CD4-positive, alpha-beta T cell treated with Interleukin-15 for 1 hour (primary cell): ENCODE results near the gene IGFLR1.
A peak's percentile ranks its signal among the peaks of the same experiment; 100 is the strongest.

Experiments used
- DNase-seq: peaks from one replicate; pipeline ENCODE4 v3.0.0-alpha.2; 2020

The IGFLR1 gene

DNA sequence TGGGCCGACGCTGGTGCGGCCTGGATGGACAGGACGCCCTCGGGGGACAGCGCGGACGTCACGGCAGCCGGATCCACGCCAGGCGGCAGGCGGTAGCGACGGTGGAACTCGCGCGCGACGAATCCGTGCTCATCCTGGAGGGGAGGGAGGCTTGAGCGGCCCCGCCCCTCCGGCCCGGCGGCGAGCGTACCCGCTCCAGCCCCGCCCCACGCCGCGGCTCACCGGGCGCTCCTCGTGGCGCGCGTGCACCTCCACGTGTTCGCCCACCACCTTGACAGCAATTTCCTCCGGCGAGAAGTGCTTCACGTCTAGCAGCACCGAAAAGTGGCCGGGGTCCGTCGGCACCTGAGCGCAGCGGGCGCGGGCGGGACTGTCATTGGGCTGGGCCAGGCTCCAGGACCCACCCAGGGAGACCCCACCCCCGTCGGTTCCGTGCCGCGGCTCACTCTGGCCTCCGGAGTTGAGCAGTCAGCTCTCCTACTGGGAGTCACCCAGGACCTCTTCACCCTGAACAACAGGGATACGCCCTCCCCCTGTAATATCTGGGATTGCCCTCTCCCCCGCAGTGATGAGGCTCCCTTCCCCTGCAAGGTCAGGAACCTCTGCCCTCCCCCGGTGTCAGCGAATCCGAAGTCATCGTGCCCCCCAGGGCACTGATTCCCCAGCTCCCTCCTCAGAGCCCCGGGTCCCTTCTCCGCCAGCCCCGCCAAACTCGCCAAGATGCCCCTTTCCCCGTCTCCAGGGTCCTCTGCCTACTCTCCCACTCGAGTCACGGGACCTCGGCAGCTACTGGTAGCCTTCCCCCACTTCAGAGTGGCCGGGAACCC lies 13.5 kb upstream of the IGFLR1 start:
- DNase-seq: peak; percentile 58

DNA sequence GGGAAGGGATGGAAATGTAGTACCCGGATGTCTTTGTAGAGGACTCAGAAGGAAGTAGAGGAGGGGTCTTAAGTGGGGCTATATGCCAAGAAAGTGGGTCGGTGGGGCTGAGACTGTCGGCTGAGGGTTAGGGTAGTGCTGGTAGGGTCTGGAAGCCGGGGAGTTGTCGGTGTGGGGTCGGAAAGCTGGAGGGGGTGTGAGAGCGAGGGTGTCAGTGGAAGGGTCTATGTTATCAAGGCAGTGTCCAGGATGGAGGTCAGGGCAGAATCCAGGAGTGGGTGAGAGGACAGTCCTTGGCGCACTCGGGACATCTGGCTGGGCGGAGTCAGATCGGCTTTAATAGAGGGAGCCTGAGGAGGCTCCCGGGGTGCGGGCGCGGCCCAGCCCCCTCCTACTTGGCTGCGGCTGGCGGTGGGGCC lies 12.9 kb upstream of the IGFLR1 start:
- DNase-seq: no peak

DNA sequence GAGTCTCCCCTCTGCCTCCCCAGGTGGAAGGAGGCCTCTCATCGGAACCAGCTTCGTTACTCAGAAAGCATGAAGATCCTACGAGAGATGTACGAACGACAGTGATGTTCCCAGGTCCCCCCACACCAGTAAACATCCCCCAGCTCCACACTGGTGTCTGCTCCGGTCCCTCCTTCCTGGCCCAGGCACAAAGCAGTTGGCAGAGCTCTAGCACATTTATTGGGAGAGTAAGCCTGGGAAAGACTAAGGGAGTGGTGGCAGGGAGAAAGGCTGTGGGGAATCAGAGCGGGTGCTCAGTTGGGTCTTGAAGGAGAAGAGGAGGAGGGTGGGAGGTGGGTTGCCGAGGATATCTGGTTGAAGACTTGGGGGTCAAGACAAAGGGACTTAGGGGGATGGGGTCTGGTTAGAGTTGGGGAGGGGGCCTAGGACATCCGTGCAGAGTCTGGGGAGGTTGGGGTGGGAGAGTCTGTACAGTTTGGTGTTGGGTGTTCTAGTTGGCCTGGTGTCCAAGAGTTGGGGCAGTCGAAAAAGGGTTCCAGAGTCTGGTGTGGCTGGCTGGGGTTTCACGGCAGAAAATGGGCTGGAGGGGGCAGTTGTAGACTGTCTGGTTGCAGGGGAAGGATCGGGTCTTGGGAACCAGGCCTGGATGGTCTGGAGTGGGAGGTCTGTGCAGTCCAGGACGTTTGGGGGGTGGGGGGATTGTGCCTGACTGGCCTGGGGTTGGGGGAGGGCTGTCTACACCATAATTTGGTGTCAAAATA lies 12.3 kb upstream of the IGFLR1 start:
- DNase-seq: no peak

DNA sequence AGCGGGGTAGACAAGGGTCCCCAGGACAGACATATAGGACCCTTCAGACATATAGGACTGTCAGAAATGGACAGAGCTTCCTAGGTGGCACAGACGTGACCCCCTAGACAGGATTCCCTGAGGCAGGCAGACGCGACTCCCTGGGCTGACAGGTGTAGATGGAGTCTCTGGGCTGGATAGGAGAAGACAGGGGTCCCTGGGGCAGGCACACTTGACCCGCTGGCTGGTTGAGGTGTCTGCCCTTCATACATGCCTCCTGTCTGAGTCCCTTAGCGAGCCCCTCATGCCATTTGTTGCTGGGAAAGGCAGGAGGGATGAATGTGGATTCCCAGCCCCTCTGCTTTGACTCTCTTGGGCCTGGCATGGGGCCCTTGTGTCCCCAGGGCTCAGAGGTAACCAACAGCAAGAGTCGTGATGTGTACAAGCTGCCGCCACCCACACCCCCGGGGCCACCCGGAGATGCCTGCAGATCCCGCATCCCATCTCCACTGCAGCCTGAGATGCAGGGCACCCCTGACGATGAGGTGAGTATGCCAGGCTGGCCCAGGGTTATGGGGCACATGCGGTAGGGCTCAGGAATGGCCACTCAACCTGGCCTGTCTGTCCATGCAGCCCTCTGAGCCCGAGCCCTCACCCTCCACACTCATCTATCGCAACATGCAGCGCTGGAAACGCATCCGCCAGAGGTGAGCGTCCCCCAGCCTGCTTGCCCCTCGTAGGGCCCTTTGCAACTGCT lies 11.6 kb upstream of the IGFLR1 start:
- no peak for DNase-seq

DNA sequence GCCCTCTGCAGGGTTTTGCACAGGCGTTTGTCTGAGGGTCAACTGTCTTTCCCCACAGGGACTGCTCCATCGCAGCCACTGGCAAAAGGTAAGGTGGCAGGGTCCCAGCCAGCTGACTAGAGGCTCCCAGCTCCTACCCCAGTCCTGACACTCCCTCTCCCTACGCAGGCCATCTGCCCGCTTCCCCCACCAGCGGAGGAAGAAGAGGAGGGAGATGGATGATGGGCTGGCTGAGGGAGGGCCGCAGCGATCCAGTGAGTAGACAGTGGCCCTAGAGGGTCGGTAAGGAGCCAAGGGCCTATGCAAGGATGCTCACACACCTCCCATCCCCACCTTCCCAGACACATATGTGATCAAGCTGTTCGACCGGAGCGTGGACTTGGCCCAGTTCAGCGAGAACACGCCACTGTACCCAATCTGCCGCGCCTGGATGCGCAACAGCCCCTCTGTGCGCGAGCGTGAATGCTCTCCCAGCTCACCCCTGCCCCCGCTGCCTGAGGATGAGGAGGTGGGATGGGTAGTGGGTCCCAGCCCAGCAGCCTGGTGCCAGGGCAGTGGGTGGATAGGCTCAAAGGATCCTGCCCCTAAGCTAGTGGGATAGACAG lies 10.6 kb upstream of the IGFLR1 start:
- DNase-seq: no peak

DNA sequence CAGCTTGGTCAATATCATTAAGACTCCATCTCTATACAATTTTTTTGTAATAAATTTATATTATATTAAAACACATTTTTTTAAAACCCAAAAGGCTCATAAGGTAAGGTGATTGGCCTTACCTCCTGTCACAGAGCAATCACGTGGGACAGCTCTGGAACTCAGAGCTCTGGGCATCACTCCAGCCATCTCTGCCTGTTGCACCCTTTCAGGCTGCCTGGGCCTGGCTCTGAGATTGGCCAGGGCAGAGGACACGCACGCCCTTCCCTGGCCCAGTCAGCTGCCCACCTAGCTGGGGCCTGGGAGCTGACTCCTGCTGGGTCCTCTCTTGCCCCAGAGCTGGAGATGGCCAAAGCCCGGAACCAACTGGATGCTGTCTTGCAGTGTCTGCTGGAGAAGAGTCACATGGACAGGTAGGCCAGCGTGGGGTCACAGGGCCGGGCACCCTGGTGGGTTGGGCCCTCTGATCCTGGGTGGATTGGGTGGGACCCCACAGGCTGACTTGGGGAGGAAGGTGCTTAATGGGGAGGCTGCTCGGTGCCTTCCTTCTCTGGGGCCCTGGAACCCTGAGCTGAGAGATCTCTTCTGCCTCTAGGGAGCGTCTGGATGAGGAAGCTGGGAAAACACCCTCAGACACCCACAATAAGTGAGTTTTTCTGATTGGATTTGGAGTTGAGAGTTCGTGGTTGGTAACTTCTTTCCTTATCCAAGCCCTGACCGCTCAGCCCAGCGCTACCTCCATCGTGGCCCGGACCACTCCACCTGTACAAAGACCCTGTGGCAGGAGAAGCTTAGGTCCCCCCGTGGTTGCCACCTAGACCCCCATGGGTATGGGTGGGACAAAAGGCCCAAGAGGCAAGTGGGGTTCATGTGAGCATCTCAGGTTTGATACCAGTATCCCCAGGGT lies 9.8 kb upstream of the IGFLR1 start:
- DNase-seq: no peak

DNA sequence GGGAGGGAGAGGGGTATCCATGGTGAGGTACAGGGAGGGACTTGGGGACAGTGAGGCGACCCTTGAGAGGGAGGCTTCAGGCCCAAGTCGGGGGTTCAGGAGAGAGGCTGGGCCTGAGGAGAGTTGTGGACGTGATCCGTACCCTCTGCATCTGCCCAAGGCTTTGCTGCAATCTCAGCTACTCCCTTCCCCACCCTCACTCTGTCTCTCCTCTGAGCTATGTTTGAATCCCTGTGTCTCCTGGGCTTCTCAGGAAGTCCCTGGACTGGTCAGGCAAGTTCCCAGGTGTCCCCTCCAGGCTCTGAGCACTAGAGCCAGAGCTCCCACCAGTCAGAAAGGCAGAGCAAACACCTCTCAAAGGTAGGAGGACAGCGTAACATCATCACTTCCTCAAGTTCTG lies 7.9 kb upstream of the IGFLR1 start:
- DNase-seq: no peak

DNA sequence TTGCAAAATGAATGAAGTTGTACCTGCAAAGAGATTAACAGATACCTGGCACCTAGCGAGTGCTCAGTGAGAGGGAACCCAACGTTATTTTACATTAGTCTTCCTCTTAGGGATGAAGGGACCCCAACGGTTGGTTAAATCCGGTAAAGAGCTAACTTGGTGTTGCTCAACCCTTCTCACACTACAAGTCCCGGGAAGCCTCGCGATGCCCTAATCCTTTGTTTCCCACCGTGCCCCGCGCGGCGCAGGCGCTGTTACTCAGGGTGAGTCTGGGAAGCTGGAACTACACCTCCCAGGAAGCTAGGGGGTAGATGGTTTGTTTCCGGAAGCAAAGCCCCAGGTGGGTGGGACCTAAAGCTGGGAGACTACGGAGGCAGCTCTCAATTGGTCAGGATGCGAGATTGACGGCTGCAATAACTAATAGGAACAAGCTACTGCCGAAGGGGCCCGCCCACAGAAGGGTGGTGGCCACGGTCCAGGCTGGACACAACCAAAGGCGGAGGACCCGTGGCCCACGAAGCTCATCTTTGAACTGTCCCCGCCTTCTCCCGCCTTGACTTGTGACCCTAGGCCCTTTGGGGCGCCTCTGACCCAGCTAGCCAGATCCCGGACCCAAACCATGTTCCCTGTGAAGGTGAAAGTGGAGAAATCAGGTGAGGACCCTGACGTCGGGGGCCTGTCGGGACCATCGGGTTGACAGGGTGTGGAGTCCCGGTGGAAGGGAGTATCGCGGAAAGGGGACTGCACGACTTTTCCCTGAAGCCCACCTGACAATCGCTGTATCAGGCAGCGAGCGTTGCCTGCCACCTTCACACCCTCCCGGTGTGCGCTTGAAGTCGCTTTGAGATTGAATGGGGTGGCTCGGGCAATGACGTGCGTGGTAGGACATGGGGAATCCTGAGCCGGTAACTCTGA lies 6.1 kb upstream of the IGFLR1 start, which contains the start of gene LIN37:
TSS of gene LIN37 (plus strand) at position 471 of the 915 bp plus-strand sequence. CDS start at position 620, 149 bp downstream.
- peak; percentile 99 for DNase-seq

DNA sequence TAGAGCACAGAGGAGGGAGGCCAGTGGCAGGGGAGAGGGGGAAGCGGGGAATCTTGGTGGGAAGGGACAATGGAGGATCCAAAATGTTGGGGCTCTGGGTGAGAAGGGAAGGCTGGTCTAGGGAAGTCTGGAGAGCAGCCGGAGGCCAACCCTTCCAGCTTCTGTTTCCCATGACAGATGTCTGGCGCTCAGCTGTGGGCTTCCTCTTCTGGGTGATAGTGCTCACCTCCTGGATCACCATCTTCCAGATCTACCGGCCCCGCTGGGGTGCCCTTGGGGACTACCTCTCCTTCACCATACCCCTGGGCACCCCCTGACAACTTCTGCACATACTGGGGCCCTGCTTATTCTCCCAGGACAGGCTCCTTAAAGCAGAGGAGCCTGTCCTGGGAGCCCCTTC lies 4.3 kb upstream of the IGFLR1 start:
- DNase-seq: no peak

DNA sequence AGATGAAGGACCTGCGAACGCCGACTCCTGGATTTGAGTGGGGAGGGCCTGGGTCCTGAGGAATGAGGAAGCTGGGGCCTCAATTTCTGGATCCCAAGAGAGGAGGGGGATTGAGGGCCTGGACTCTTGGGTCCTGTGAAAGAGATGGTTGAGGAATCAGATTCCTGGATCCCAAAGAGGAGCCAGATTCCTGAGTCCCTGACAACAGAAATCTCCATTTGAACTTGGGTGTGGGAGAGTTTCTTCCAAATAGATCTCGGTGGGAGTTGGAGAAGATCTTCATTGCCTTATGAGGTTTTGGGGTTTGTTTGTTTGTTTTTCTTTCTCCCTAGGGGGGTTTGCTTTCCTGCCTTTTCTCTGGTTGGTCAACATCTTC lies 3.8 kb upstream of the IGFLR1 start:
- DNase-seq: no peak

DNA sequence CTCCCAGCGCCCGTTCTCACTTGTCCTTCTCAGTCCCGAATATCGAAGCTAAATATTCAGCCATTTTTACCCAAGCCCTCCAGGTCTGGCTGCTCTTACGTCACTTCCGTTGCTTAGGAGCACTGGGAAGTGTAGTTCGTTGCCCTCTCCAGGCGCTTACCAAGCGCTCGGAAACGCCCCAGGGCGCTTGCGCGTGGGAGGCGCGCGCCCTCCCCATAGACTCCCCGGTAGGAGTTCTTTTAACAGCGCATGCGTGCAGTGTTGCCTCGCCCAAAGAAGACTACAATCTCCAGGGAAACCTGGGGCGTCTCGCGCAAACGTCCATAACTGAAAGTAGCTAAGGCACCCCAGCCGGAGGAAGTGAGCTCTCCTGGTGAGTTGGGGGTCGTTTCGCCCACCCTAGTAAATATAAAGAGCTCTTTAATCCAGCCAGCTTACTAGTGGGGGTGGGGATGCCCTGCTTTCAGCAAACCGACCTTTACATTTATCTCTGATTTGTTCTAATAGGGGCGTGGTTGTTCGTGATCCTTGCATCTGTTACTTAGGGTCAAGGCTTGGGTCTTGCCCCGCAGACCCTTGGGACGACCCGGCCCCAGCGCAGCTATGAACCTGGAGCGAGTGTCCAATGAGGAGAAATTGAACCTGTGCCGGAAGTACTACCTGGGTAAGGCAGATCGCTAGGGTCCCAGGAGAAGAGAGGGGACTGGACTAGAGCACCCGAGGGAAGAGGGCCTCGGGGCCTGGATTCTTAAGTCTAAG lies 3.3 kb upstream of the IGFLR1 start, which contains the start of the genes PSENEN and U2AF1L4:
TSS of gene PSENEN (plus strand) at position 324 of the 759 bp plus-strand sequence. CDS start at position 604, 280 bp downstream.
TSS of gene U2AF1L4 (minus strand) at position 91 of the 759 bp plus-strand sequence. CDS start at position 64, 27 bp downstream.
- DNase-seq: peak; percentile 100

DNA sequence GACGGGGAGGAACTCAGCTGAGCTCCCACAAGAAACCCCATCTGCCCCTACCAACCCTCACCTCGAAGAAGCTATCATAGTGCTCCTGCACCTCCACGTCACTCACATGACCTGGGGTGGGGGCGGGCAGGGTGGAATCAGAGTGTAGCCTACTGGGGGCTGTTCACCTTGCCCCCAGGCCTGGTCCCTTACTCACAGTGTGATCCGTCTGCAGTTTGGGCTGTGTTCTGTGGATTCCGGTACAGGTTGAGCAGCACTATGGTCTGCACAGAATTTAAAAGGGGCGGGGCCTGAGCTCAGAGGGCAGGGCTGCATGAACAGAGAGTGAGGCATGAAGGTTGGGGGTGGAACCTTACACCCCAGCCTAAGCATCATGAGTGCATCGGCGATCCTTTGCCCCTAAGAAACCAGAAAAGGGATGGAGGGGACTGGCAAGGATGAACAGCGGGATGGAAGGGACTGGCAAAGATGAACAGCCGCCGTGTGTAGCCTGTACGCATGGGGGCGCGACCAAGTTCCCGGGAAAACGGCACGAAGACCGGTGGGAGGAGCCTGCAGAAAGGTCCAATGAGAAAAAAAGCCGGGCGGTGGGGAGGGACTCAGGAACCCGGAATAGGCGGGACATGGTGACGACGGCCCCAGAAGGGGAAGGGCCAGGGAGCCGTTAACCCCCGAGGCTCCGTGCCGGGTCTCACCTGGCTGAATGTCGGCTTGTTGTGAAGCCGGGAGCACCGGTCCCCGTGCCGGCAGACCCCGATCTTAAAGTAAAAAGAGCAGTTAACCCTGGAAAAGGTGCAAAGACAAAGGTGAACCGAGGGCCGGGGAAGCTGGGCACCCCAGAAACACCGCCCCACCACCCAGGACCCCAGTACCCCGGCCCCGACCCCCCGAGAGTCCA lies 2.4 kb upstream of the IGFLR1 start:
- DNase-seq: peak; percentile 95

DNA sequence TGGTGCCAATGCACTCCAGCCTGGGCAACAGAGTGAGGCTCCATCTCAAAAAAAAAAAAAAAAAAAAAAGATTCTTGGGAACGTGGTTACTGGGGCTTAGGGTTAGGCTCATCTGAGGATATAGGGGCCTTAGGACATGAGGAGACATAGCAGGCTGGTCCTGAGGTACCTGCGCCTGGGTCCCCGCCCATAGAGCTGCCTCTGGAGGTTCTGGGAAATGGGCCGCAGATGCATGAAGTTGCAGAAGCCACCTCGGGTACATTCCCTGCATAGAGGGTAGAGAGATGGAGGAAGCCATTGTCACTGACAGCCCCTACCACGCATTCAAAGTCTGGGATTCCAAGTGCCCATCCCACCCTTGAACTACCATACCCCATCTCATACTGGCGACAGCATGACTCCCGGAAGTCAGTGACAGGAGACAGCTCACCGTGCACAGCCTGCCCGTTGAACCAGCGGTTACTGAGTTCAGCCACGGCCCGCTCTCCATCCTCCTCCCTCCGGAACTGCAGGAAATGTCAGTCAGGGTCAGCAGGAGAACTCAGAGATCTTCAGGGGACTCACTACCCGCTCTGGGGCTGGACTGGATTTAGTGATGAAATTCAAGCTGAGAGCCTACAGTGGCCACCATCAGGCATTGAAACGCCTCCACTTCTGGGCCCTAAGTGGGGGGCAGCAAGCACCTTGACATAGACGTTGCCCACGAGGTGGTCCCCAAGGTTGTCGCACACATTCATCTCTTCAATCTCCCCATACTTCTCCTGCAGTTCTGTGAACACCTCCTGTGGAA lies 1.6 kb upstream of the IGFLR1 start:
- DNase-seq: no peak

DNA sequence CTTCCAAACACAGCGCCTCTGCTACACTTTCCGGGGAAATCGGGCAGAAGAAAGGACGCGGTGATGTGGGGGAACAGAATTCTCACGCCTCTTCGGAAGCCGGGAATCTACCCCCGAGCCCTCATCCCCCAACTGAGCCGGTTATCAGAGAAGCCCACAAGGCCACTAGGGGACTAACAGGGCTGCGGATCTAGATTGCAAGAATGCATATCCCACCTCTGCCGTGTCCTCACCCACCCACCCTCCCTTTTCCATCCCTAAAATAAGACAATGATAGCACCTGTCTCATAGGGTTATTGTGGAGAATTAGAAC lies 1.1 kb downstream of the IGFLR1 start:
- DNase-seq: no peak

DNA sequence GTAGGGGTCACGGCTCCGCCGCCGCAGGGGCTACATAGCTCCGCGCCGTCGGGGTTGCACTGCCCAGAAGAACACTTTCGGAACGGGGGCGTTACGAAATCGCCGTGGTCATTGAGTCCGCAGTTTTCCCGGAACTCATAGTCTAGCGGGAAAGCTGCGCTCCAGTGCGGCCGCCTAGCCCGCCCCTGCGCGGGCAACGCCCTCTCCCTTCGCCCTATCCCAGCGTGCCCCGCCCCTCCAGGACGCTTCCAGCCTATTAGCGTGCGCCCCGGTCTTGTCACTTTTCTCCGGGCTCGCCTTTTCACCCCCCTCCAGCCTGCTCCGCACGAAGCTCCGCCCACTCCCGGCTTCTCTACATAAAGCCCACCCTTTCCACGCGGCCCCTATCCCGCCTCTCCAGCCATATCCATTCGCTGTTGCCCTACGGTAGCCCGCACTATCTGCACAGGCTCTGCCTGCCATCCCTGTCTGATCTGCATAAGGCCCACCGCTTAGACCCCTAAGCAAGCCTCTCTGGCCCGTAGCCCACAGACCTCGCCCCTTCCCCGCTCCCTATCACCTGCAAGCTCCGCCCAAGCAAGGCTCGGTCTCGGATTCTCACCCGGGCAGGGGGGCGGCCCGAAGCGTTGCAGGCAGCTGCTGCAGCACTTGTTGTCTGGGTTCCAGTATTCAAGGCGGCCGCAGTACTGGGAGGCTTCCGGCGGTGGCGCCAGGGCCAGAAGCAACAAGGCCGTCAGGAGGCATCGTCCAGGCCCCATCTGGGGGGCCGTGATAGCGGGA lies 1.6 kb downstream of the IGFLR1 start:
- peak; percentile 94 for DNase-seq

DNA sequence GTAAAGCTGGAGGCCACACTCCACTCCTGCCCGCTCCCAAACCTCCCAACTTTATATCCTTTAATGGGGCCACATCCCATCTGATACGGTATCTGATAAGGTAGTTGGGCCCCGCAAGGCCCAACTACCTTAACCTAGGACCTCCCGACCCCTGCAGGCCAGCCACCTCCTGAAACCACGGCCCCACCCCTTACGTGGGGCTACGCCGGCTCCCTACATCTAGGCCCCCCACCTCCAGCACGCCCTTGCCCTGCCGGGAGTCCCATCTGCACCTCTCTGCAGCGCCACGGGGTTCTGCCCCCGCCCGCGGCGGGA lies 2.2 kb downstream of the IGFLR1 start:
- no peak for DNase-seq
